BLaER1 treated with 17β-estradiol and CSF1 and Interleukin-3, amounts not matched to agents 10 nM and 100 nM (cell line): ENCODE data around the gene CTTN.

Experiments used
- H3K27ac ChIP-seq, 11 experiments: shearing (Covaris generic); formaldehyde crosslinking; 2 replicates each; pipeline ENCODE4 v1.8.1; 2022
- H3K27me3 ChIP-seq, 11 experiments: shearing (Covaris generic); formaldehyde crosslinking; 2 replicates each; pipeline ENCODE4 v1.8.1; 2022
- H3K36me3 ChIP-seq, 11 experiments: shearing (Covaris generic); formaldehyde crosslinking; 2 replicates each; pipeline ENCODE4 v1.8.1; 2022
- H3K4me1 ChIP-seq, 10 experiments: shearing (Covaris generic); formaldehyde crosslinking; 2 replicates each; pipeline ENCODE4 v1.8.1; 2022
- H3K4me2 ChIP-seq, 11 experiments: shearing (Covaris generic); formaldehyde crosslinking; 2 replicates each; pipeline ENCODE4 v1.8.1; 2022
- H3K4me3 ChIP-seq, 10 experiments: shearing (Covaris generic); formaldehyde crosslinking; 2 replicates each; pipeline ENCODE4 v1.8.1; 2022
- H3K9ac ChIP-seq, 11 experiments: shearing (Covaris generic); formaldehyde crosslinking; 2 replicates each; pipeline ENCODE4 v1.8.1; 2022
- H3K9me3 ChIP-seq, 11 experiments: shearing (Covaris generic); formaldehyde crosslinking; replicated peaks in 1 of 11; 2 replicates each; pipeline ENCODE4 v1.8.1; 2022
- H4K20me1 ChIP-seq, 11 experiments: shearing (Covaris generic); formaldehyde crosslinking; 2 replicates each; pipeline ENCODE4 v1.8.1; 2022
- Cebpa-rat ChIP-seq, 11 experiments: shearing (Covaris generic); IDR thresholded peaks; 2 replicates each; pipeline ENCODE4 v1.8.1; 2022

CTTN gene

GRCh38 chr11:70371241-70371640 is 27.1 kb upstream of the CTTN start:
- Histone ChIP-seq H3K4me2 (no peak overlapping the region), H3K36me3 (peaks cover 76 to 100% (median 87%) of the 10 kb centered on the region in 11 experiments), H3K4me1 (peaks cover 0 to 4% (median 0%) of the 10 kb centered on the region in 10 experiments; a peak in 4 of 20 replicates), H3K27me3 (peaks cover 0 to 12% (median 0%) of the 10 kb centered on the region in 11 experiments; a peak in 4 of 22 replicates), H4K20me1 (peaks cover 4 to 84% (median 28%) of the 10 kb centered on the region in 11 experiments; a peak in 18 of 22 replicates), H3K27ac (no peak overlapping the region), H3K9me3 (peaks cover 0 to 28% (median 25%) of the 10 kb centered on the region in 11 experiments; a peak in 19 of 22 replicates), H3K4me3 (no peak overlapping the region), H3K9ac (no peak overlapping the region)
- TF ChIP-seq Cebpa-rat (IDR thresholded peaks at IDR 0.05) = no peak

- no peak overlapping the region for H3K27ac ChIP-seq
- TF ChIP-seq Cebpa-rat (IDR thresholded peaks at IDR 0.05) = no peak
- peaks cover 0 to 25% (median 23%) of the 10 kb centered on the region in 11 experiments; a peak in 19 of 22 replicates for H3K9me3 ChIP-seq
- H3K4me1 ChIP-seq = no peaks in the 10 kb centered on the region
- H3K9ac ChIP-seq = no peak overlapping the region
- peaks cover 0 to 9% (median 0%) of the 10 kb centered on the region in 11 experiments; a peak in 2 of 22 replicates for H3K27me3 ChIP-seq
- H3K4me3 ChIP-seq = no peak overlapping the region
- H3K36me3 ChIP-seq = peaks cover 80 to 100% (median 88%) of the 10 kb centered on the region in 11 experiments
- peaks cover under 1 to 76% (median 21%) of the 10 kb centered on the region in 11 experiments; a peak in 14 of 22 replicates for H4K20me1 ChIP-seq
- H3K4me2 ChIP-seq = no peak overlapping the region
Observed at GRCh38 chr11:70372076-70372475, 26.3 kb upstream of the CTTN start.

GRCh38 chr11:70376621-70377020 is 21.7 kb upstream of the CTTN start:
- Histone ChIP-seq H3K4me2 (no peak overlapping the region), H3K27me3 (no peaks in the 10 kb centered on the region), H3K9ac (no peak overlapping the region), H3K9me3 (no peaks in the 10 kb centered on the region), H3K27ac (no peak overlapping the region), H3K4me1 (no peaks in the 10 kb centered on the region), H4K20me1 (peaks cover 0 to 64% (median 15%) of the 10 kb centered on the region in 11 experiments; a peak in 13 of 22 replicates), H3K36me3 (peaks cover 93 to 100% (median 98%) of the 10 kb centered on the region in 11 experiments), H3K4me3 (no peak overlapping the region)
- TF ChIP-seq Cebpa-rat (IDR thresholded peaks at IDR 0.05) = no peak

GRCh38 chr11:70377645-70378044 is 20.7 kb upstream of the CTTN start:
- Histone ChIP-seq H3K9me3 (no peaks in the 10 kb centered on the region), H3K9ac (no peak overlapping the region), H4K20me1 (peaks cover 0 to 67% (median 15%) of the 10 kb centered on the region in 11 experiments; a peak in 13 of 22 replicates), H3K36me3 (peaks cover 96 to 100% (median 100%) of the 10 kb centered on the region in 11 experiments), H3K27ac (no peak overlapping the region), H3K27me3 (no peaks in the 10 kb centered on the region), H3K4me1 (no peaks in the 10 kb centered on the region), H3K4me2 (no peak overlapping the region), H3K4me3 (no peak overlapping the region)
- no peak for TF ChIP-seq Cebpa-rat (IDR thresholded peaks at IDR 0.05)

GRCh38 chr11:70378506-70379134 is 19.7 kb upstream of the CTTN start:
- peaks cover 0 to 64% (median 17%) of the 10 kb centered on the region in 11 experiments; a peak in 15 of 22 replicates for H4K20me1 ChIP-seq

GRCh38 chr11:70381350-70381749 is 17.0 kb upstream of the CTTN start:
- Histone ChIP-seq H3K4me1 (peaks cover 0 to 7% (median 0%) of the 10 kb centered on the region in 10 experiments; a peak in 2 of 20 replicates), H3K4me3 (no peak overlapping the region), H3K36me3 (peaks cover 81 to 98% (median 88%) of the 10 kb centered on the region in 11 experiments), H3K27ac (no peak overlapping the region), H3K4me2 (no peak overlapping the region), H3K27me3 (no peaks in the 10 kb centered on the region), H4K20me1 (peaks cover 0 to 76% (median 22%) of the 10 kb centered on the region in 11 experiments; a peak in 15 of 22 replicates), H3K9me3 (no peaks in the 10 kb centered on the region), H3K9ac (no peak overlapping the region)
- TF ChIP-seq Cebpa-rat (IDR thresholded peaks at IDR 0.05) = no peak

More at GRCh38 chr11:70378506-70379134, 19.7 kb upstream of the CTTN start:
- peaks cover 92 to 98% (median 96%) of the 10 kb centered on the region in 11 experiments for H3K36me3 ChIP-seq
- H3K9ac ChIP-seq = no peak overlapping the region
- H3K27me3 ChIP-seq = no peaks in the 10 kb centered on the region
- H3K9me3 ChIP-seq = no peaks in the 10 kb centered on the region
- H3K4me2 ChIP-seq = no peak overlapping the region
- no peak overlapping the region for H3K4me3 ChIP-seq
- H3K27ac ChIP-seq = no peak overlapping the region
- peaks cover 0 to 3% (median 0%) of the 10 kb centered on the region in 10 experiments; a peak in 2 of 20 replicates for H3K4me1 ChIP-seq
- no peak for TF ChIP-seq Cebpa-rat (IDR thresholded peaks at IDR 0.05)

GRCh38 chr11:70381872-70382861 is 16.2 kb upstream of the CTTN start:
- TF ChIP-seq Cebpa-rat (IDR thresholded peaks at IDR 0.05) = no peak
- Histone ChIP-seq H3K4me2 (no peak overlapping the region), H3K4me1 (peaks cover 0 to 7% (median 0%) of the 10 kb centered on the region in 10 experiments; a peak in 2 of 20 replicates), H3K27ac (no peak overlapping the region), H3K4me3 (no peak overlapping the region), H3K36me3 (peaks cover 73 to 90% (median 80%) of the 10 kb centered on the region in 11 experiments), H4K20me1 (peaks cover 0 to 76% (median 22%) of the 10 kb centered on the region in 11 experiments; a peak in 15 of 22 replicates), H3K9me3 (no peaks in the 10 kb centered on the region), H3K27me3 (no peaks in the 10 kb centered on the region), H3K9ac (no peak overlapping the region)

- no peak for TF ChIP-seq Cebpa-rat (IDR thresholded peaks at IDR 0.05)
- Histone ChIP-seq H3K4me2 (no peak overlapping the region), H3K9ac (no peak overlapping the region), H3K4me1 (peaks cover 0 to 7% (median 0%) of the 10 kb centered on the region in 10 experiments; a peak in 2 of 20 replicates), H3K9me3 (no peaks in the 10 kb centered on the region), H3K4me3 (no peak overlapping the region), H3K36me3 (peaks cover 56 to 73% (median 62%) of the 10 kb centered on the region in 11 experiments), H4K20me1 (peaks cover 0 to 70% (median 21%) of the 10 kb centered on the region in 11 experiments; a peak in 15 of 22 replicates), H3K27ac (no peak overlapping the region), H3K27me3 (0 out of 22 replicates have a peak, but pooled peaks cover 0 to 7% (median 0%) of the 10 kb centered on the region in 11 experiments)
Observed at GRCh38 chr11:70383664-70384565, 14.4 kb upstream of the CTTN start.
